ENCODE results near the gene MBD3.

MBD3 gene

GRCh38 chr19:1618157-1619093 lies 25.8 kb upstream of the MBD3 start:
- no peak for FAIRE-seq

GRCh38 chr19:1616875-1617274 lies 24.2 kb upstream of the MBD3 start:
- FAIRE-seq = no peak

GRCh38 chr19:1616396-1616795 lies 23.7 kb upstream of the MBD3 start:
- FAIRE-seq = no peak

GRCh38 chr19:1615156-1615765 lies 22.6 kb upstream of the MBD3 start:
- FAIRE-seq = no peak

GRCh38 chr19:1613808-1614570 lies 21.3 kb upstream of the MBD3 start:
- no peak for FAIRE-seq

- FAIRE-seq = no peak
These were observed 20.5 kb upstream of the MBD3 start for GRCh38 chr19:1613146-1613545.

- no peak for FAIRE-seq
These were observed 19.7 kb upstream of the MBD3 start for GRCh38 chr19:1612114-1613086.

- no peak for FAIRE-seq
These were observed 18.7 kb upstream of the MBD3 start for GRCh38 chr19:1611353-1611752.

GRCh38 chr19:1610579-1610978 lies 17.9 kb upstream of the MBD3 start:
- no peak for FAIRE-seq

- FAIRE-seq = no peak
These were observed 17.2 kb upstream of the MBD3 start for GRCh38 chr19:1609680-1610474.

GRCh38 chr19:1609103-1609396 lies 16.4 kb upstream of the MBD3 start:
- FAIRE-seq = no peak

- no peak for FAIRE-seq
These were observed 15.9 kb upstream of the MBD3 start for GRCh38 chr19:1608359-1609102.

GRCh38 chr19:1606138-1606651 lies 13.5 kb upstream of the MBD3 start:
- FAIRE-seq = no peak

- no peak for FAIRE-seq
These were observed 12.8 kb upstream of the MBD3 start, which contains the start of gene UQCR11 for GRCh38 chr19:1605236-1606137. UQCR11 (minus strand) TSS chr19:1605462; CDS start chr19:1605409, 53 bp downstream.

GRCh38 chr19:1602091-1602707 lies 9.5 kb upstream of the MBD3 start:
- FAIRE-seq = no peak

GRCh38 chr19:1601613-1602064 lies 9.0 kb upstream of the MBD3 start:
- FAIRE-seq = no peak

GRCh38 chr19:1599460-1599846 lies 6.8 kb upstream of the MBD3 start:
- no peak for FAIRE-seq

- FAIRE-seq = no peak
These were observed 6.3 kb upstream of the MBD3 start for GRCh38 chr19:1598777-1599459.
